NCI-H1048 (cell line): ENCODE results near the gene PTCSC3.
"Not testable (repeated sequence)": the region's sequence is repeated elsewhere in the genome, so short reads cannot be mapped to it uniquely, and the experiment has no call there.

Source experiments
- DNase-seq: peaks from one replicate; lab custom pipeline; 2025; lab: John Stamatoyannopoulos, UW

PTCSC3 gene

DNA sequence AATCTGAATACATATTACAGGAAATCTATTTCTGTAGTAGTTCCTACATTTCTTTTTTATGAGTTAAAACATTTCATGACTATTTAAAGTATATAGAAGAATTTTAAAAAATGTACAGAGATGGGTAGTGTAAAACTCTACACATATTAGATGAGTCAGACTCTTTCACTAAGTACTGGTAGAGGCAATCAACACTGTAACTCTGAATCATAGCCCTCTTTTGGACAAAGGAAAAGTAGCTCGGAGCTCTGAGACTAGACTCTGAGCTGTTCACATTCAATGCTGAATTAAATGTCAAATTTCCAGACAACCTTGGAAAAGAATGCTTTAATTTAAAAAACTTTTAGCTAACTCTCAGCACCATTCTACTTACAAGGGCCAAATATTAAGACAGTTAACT lies 3.4 kb downstream of the PTCSC3 start:
- no peak for DNase-seq

- DNase-seq: no peak
These were observed 4.9 kb downstream of the PTCSC3 start for GRCh38 chr14:36171607-36172006.

DNA sequence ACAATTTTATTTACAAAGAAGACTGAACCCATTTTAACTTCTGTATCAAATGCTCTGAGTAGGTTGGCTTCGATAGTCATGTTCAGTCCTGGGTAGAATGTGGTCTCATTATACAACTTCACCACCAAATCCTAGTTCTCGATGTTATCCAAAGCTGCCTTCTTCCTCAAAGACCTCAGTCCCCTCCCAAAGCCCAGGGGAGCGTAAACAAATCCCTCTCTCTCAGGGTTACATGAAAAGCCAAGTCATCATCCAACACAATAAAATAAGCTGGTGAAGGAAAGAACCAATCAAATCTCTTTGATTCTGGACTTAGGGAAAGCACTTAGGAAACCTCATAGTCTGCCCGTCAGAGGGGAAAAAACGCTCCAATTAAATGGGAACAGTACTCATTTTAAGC lies 9.1 kb downstream of the PTCSC3 start:
- DNase-seq: no peak

DNA sequence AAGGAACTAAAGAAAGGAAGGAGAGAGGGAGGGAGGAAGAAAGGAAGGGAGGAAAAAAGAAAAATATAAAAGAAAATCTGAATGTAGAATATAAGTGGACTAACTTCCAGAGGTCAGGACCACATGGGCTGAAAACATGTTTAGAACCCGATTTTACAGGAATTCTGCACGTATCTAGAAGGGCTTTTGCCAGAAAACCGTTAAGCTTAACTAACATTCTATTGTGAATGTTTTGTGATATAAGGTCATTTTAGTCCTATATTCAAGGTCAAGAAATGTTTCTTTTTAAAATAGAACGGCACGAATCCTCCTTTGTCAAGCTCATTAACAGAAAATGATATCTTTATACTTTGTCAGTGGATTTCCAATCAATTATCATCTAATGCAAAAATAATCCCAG lies 13.1 kb downstream of the PTCSC3 start:
- DNase-seq: no peak

DNA sequence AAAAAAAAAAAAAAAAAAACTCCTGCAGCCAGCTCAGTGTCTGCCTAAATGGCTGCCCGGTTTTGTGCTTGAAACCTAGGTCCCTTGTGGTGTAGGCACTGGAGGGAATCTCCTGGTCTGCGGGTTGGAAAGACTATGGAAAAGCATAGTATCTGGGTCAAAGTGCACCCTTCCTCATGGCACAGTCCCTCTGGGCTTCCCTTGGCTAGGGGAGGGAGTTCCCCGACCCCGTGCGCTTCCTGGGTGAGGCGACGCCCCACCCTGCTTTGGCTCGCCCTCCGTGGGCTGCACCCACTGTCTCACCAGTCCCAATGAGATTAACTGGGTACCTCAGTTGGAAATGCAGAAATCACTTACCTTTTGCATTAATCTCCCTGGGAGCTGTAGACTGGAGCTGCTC lies 14.3 kb downstream of the PTCSC3 start:
- DNase-seq: no peak

DNA sequence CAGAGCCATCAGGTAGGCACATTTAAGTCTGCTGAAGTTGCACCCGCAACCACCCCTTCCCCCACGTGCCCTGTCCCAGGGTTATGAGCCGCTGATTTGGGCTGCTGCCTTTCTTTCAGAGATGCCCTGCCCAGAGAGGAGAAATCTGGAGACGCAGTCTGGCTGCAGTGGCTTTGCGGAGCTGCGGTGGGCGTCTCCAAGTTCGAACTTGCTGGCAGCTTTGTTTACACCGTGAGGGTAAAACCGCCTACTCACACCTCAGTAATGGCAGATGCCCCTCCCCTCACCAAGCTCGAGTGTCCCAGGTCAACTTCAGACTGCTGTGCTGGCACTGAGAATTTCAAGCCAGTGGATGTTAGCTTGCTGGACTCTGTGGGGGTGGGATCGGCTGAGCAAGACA lies 14.7 kb downstream of the PTCSC3 start:
- DNase-seq: no peak

DNA sequence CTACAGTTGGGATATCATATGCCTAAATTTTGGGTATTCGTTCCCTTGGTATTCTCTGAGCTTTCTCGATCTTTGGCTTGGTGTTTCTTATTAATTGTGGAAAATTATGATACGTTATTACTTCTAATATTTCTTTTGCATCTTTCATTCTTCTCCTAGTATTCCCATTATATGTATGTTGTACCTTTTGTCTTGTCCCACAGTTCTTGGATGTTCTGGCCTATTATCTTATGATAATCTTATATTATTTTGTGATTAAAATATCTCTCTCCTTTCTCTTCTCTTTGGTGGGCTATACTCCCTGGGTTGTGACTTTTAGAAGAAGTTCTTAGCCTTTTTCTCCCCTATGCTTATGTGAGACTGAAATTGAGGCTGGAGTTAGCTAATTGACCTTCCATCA lies 25.2 kb downstream of the PTCSC3 start:
- DNase-seq: no peak

DNA sequence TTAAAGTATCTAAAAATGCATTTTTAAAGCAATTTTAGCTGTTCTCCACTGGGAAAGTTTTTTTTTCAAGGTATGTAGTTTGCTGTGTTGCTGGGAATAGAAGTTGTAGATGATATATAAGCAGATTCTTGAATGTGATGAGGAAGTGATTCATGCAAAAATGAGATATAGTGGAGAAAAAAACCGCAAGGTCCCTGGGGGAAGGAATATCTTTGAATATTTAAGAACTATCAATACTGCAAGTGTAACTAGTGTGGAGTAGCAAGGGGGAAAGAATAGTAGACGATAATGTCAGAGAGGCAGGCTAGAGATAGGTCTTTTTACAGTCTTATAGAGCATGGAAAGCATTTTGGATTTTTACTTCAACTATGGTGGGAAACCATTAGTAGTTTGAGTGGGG lies 42.5 kb downstream of the PTCSC3 start:
- no peak for DNase-seq

GRCh38 chr14:36132826-36133225 lies 43.7 kb downstream of the PTCSC3 start:
- no peak for DNase-seq

DNA sequence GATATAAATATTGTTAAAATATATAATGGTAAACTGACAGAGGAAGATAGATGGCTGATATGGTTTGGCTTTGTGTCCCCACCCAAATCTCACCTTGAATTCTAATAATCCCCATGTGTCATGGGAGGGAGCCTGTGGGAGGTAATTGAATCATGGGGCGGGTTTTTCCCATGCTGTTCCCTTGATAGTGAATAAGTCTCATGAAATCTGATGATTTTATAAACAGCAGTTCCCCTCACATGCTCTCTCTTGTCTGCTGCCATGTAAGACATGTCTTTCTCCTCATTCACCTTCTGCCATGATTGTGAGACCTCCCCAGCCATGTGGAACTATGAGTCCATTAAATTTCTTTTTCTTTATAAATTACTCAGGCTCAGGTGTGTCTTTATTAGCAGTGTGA lies 46.3 kb downstream of the PTCSC3 start:
- no peak for DNase-seq

- no peak for DNase-seq
These were observed 47.3 kb downstream of the PTCSC3 start for GRCh38 chr14:36129181-36129580.

- no peak for DNase-seq
These were observed 63.2 kb downstream of the PTCSC3 start for GRCh38 chr14:36113341-36113740.

DNA sequence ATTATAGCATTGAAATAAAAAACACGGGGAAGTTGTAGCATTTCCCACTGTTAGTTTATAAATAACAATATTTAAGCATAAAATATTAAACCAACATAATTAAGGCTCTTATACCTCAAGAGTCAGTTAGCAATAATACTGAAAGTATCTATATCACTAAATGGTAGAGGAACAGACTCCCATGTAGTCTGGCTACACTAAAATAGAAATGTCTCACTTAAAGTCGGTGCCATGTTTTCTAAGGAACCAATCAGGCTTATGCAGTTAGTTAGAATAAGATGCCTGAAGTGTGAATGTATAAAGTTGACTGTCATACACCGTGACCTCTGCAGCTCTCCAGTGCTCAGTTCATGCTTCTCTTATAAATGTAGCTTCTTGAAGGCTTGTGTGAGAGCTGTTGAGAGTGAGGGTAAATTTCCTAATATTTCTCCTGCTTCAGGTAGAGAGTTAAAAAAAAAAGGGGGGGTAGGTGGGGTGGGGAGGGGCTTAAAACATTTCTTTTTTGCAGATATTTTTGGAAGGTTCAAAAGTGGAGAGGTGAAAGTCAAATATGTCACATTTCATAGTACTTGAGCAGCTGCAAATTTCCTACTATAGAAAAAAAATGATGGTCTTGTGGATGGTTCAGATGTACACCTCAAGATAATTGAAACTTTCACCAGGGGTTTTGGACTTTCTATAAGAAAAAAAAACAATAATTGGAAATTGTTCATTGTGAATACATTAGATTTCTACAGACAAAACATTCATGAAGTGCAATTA lies 64.5 kb downstream of the PTCSC3 start:
- no peak for DNase-seq

DNA sequence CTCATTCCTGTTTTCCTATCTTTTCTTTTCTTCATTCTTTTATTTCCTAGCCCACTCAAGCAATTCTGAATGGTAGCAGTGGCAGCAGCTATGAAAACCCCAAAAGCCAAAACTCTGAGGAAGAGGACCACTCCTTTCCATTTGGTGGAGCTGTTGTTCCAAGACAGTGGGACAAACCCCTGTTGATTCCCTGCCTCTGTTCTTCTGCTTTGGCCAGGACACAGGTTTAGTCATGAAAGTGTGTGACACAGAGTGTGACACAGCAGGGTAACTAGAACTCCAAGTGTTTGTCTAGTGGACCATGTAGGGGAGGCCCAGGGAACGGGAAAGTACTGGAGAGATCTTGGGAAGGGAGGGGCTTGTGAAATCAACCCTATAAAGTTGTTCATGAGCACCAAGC lies 71.1 kb downstream of the PTCSC3 start:
- no peak for DNase-seq

- DNase-seq: not testable (repeated sequence)
These were observed 72.3 kb downstream of the PTCSC3 start for GRCh38 chr14:36104258-36104657.

DNA sequence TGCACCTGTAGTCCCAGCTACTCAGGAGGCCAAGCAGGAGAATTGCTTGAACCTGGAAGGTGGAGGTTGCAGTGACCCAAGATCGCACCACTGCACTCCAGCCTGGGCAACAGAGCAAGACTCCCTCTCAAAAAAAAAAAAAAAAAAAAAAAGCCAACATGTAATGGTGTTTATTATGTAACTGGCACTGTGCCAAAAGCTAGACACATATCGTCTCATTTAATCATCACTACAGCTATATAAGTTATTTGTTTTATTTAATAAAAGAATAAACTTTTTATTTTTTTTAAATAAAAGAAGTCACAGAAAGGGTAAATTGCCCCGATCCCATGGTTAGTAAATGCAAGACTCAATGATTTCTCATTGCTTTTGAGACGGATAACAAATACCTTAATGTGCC lies 76.9 kb downstream of the PTCSC3 start:
- DNase-seq: no peak

DNA sequence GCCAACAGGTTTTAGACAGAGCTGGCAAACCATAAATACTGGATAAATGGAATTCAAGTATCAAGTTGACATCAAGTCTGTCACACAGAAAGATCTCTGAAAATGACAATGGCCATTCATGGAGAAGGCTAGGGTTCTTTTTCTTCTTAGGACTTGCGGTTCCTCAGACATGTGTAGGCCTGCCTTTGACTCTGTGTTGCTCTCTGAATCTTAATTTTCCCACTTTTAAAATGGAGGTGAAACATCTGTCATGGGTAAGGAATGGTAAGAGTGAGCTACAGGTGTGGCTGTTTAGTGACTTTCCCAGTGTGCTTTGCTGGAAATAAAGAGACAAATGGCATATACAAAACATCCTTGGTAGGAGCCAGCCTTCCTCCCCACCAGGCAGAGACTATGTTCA lies 79.2 kb downstream of the PTCSC3 start:
- no peak for DNase-seq

DNA sequence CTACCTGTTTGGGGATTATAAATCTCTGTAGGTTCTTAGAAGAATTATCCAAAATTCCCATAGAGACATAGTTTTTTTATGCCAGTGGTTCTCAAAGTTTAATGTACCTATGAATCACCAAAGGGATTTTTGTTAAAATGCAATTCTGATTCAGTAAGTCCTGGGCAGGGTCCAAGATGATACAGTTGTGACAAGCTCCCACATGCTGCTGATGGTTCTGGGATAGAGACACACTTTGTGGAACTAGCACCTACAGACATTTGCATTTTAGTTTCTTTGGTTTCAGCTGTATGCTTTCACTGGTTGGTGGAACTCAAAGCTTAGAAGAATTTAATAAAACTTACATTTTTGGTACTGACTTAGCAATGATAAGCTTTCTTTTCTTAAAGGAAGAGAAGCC lies 80.4 kb downstream of the PTCSC3 start:
- DNase-seq: no peak

GRCh38 chr14:36094963-36095362 lies 81.6 kb downstream of the PTCSC3 start:
- no peak for DNase-seq

DNA sequence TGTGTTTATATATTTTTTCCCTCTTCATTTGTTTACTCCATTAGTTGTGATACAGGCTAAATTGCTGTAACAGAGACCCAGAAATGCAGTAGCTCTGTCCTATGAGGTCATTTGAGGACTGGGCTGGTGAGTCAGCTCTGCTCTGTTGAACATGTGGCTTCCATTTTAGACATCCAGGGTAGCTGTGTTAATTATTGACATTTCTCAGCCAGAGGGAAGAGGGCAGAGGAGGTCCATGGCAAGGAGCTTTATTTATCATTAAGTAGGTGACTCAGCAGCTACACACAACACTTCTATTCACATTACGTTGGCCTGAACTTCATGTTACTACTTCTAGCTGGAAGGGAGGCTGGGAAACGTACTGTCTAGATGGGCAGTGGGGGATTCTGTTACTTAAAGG lies 85.4 kb downstream of the PTCSC3 start:
- DNase-seq: no peak

GRCh38 chr14:36087411-36087810 lies 89.1 kb downstream of the PTCSC3 start:
- no peak for DNase-seq

DNA sequence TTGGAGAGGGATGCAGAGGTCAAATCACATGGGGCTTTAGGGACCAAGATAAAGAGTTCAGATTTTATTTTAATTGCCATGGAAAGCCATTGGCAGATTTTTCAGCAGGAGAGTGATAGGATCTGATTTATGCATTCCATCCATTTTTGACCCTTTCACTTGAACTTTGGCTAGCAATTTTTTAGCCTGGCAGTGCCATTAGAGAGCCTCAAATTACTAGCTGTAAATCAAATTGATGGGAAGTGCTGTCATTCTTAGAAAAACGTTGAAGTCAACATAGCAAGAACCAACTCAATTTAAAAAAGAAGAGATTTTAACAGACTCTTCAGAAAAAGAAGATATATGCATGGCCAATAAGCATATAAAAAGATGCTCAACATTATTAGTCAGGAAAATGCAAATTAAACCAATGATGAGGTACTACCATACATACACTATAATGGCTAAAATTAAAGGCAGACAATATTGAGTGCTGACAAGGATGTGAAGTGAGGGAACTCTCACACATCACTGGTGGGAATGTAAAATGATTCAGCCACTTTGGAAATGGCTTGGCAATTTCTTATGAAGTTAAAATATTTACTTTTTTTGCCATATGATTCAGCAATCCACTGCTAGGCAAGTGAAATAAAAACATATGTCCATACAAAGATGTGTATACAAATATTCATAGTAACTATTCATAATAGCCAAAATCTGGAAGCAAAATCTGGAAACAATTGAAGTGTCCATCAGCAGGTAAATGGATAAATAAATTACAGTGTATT lies 89.7 kb downstream of the PTCSC3 start:
- DNase-seq: no peak

DNA sequence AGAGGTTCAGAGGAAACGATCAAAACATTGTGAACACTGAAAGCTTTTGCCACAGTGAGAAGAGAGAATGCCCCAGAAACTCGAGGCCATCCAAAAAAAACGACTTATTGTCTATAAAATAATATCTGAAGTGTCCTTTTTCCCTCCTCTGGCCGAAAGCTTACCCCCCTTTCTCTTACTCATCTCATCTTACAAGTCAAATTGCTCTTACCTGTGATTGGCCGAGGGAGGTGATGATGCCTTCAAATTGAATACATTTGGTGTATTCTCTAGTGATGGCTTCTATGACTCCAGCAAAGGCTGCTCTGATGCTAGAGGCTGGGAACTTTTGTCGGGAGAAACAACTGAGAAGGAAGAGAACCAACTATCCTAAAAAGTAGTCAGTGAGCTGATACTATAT lies 90.7 kb downstream of the PTCSC3 start:
- DNase-seq: no peak
